SK-N-MC (cell line): ENCODE data around the gene IL1RAPL1.

Experiments
- EZH2 ChIP-seq: fragments of 200-600 bp; sonication (generic); IDR thresholded peaks from one replicate; pipeline ENCODE4 v1.6.1; 2017; ENCODE audit warnings: antibody characterized with exemption
- POLR2AphosphoS5 ChIP-seq: IDR thresholded peaks from 2 replicates; pipeline ENCODE4 v1.6.1; 2012; ENCODE audit warnings: mild to moderate bottlenecking, low read depth, low read length, borderline replicate concordance

GRCh38 chrX:29470030-29470429 lies 882.8 kb downstream of the IL1RAPL1 start:
- TF ChIP-seq EZH2: no peak
- TF ChIP-seq POLR2AphosphoS5: no peak
